HG02798 (cell line): ENCODE data around the gene SUB1.

ENCODE experiments used
- ATAC-seq: cut with Tn5 transposase; IDR thresholded peaks from one replicate; pipeline ENCODE4 v1.9.1; 2021; ENCODE audit warnings: mild to moderate bottlenecking; ENCODE audit not compliant: unreplicated experiment, poor library complexity

Gene SUB1

DNA sequence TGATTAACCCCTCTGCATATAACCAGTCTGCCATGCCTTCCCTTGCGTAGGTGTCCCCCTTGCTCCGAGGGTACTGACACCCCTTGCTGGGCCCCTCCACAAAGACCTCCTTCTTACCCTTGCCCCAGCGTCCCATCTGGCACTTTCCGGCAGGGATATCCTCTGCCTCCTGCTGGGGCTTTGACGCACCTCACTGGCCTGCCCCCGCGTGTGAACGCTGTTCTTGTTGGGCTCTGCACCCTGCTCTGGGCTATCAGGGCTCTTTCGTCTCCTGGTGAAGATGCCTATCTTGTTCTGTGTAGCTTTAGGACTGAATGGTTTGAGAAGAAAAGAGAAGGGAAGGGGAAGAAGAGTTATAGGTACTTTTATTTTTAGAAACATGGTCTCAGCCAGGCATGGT, 53.0 kb downstream of the SUB1 start:
- ATAC-seq, result no peak

DNA sequence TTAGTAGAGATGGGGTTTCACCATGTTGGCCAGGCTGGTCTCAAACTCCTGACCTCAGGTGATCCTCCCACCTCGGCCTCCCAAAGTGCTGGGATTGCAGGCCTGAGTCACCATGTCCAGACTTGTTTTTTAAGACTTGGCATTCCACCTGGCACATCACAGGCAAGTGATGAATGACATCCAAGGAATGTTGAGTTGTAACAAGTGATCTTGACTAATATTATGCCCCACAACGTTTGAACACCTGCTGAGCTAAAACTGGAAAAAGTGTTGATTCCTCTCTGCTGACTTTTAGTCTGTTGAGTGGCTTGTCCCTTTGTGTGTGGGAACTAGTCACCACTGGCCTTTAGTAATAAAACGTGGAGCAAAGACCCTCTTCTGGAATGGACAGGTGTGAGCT, 54.6 kb downstream of the SUB1 start:
- ATAC-seq, result no peak

- no peak for ATAC-seq
Observed at GRCh38 chr5:32642276-32643002, 57.1 kb downstream of the SUB1 start.

DNA sequence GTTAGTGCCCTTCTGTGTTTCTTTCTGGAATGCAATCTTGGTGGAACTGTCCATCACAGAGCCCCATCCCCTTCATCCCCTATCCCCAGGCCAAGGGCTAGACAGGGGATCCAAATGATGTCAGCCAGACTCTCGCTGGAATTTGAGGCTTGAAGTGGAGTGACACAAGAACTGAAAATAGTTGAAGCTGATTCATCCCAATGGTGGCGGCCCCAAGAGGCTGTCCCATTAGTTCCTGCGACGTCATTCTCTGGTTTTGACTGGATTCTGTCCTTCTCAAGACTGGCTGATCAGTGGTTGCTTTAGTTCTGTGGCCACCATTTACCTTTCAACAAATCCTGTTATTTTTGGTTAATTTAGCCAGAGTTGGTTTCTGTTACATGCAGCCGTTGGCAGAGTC, 59.9 kb downstream of the SUB1 start:
- no peak for ATAC-seq

GRCh38 chr5:32646061-32646969, 61.0 kb downstream of the SUB1 start:
- ATAC-seq, result no peak

GRCh38 chr5:32651088-32651487, 65.7 kb downstream of the SUB1 start:
- no peak for ATAC-seq

DNA sequence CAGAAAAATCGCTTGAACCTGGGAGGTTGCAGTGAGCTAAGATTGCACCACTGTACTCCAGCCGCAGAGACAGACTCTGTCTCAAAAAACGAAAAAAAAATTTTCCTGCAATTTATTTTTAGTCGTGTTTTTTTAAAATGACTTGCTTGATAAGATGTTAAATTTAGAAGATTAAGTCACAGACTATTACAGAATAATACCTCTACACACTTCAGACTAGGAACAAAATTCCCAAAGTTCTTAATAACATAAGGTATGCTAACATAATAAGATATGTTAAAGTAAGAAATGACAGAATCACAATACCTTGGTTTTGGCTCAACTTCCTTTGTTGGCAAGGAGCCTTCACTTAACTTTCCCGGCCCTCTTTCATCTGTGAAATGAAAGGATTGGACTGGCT, 66.3 kb downstream of the SUB1 start:
- ATAC-seq, result no peak
